NB4 (cell line): ENCODE measurements around the gene TMEM39A.

ENCODE experiments used
- DNase-seq: peaks from one replicate; pipeline ENCODE4 v3.0.0; 2010; ENCODE audit warnings: low read depth
- H3K4me3 ChIP-seq: one replicate; pipeline ENCODE4 v1.5.1; 2011; ENCODE audit warnings: mild to moderate bottlenecking, low read depth, low read length, moderate library complexity
- MYC ChIP-seq: IDR thresholded peaks from 2 replicates; pipeline ENCODE4 v1.6.1; 2011; ENCODE audit warnings: low read depth, low read length
- POLR2A ChIP-seq: IDR thresholded peaks from 2 replicates; pipeline ENCODE4 v1.6.1; 2011; ENCODE audit warnings: mild to moderate bottlenecking; ENCODE audit not compliant: insufficient read length; ENCODE audit errors: extremely low read depth
- TF ChIP-seq, protein P1 (sequence below): IDR thresholded peaks from 2 replicates; pipeline ENCODE4 v1.6.1; 2011; ENCODE audit warnings: low read depth, low read length
- TF ChIP-seq, protein P2 (sequence below): IDR thresholded peaks from one replicate; pipeline ENCODE4 v1.5.1; 2012; ENCODE audit warnings: low read depth, low read length

The TMEM39A gene, protein sequence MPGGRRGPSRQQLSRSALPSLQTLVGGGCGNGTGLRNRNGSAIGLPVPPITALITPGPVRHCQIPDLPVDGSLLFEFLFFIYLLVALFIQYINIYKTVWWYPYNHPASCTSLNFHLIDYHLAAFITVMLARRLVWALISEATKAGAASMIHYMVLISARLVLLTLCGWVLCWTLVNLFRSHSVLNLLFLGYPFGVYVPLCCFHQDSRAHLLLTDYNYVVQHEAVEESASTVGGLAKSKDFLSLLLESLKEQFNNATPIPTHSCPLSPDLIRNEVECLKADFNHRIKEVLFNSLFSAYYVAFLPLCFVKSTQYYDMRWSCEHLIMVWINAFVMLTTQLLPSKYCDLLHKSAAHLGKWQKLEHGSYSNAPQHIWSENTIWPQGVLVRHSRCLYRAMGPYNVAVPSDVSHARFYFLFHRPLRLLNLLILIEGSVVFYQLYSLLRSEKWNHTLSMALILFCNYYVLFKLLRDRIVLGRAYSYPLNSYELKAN

DNA sequence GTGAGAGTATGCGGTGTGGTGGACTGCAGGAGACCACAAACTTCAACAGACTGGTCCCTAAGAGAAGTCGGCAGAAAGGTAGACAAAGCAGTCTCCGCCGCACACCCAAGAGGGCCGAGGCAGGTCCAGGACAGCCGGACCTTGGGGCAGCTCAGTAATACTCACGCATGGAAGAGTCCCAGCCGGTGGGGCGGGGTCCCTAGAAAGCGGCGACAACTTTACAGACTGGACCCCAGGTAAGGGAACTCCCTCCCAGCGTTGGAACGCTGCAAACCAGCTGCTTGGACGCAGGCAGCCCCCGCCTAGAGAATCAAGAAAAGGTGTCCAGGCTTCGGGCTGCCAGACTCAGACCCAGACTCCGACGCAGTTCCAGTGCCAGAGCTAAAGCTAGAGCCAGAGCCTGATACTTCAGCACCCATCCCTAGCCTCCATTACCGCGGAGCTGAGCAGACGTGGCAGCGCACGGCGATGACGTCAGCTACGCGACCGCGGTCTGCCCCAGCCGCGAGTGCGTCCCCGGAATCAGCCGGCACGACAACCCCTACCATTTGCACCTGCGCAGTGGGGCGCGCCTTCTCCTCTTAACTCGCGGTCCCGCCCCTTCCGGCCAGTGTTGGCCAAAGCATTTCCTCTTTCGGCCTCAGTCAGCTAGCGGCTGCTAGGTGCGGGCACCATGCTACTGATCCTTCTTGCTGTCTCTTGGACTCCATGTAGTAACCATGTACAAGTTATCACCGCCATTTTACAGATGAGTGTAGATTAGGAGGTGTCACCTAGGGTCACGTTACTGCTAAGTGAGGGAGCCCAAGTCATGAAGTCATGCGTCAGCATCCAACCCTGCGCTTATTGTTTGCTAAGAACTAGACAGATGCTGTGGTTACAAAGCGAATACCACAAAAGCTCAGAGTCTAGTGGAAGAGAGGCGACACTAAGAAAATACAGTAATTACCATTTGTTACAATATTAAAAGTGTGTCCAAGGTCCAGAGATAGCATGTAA, at the start of gene TMEM39A:
Gene TMEM39A (minus strand): TSS at position 445 of the 999 bp plus-strand sequence. CDS start 1,541 bp downstream, outside the sequence.
- peak within 1 kb of the TSS; percentile 99 for H3K4me3 ChIP-seq
- DNase-seq, result peak; percentile 98
- TF ChIP-seq MYC, result peak; percentile 89
- TF ChIP-seq, protein P1, sequence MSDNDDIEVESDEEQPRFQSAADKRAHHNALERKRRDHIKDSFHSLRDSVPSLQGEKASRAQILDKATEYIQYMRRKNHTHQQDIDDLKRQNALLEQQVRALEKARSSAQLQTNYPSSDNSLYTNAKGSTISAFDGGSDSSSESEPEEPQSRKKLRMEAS, result peak; percentile 77
- peak; percentile 99 for TF ChIP-seq POLR2A
- TF ChIP-seq, protein P2, sequence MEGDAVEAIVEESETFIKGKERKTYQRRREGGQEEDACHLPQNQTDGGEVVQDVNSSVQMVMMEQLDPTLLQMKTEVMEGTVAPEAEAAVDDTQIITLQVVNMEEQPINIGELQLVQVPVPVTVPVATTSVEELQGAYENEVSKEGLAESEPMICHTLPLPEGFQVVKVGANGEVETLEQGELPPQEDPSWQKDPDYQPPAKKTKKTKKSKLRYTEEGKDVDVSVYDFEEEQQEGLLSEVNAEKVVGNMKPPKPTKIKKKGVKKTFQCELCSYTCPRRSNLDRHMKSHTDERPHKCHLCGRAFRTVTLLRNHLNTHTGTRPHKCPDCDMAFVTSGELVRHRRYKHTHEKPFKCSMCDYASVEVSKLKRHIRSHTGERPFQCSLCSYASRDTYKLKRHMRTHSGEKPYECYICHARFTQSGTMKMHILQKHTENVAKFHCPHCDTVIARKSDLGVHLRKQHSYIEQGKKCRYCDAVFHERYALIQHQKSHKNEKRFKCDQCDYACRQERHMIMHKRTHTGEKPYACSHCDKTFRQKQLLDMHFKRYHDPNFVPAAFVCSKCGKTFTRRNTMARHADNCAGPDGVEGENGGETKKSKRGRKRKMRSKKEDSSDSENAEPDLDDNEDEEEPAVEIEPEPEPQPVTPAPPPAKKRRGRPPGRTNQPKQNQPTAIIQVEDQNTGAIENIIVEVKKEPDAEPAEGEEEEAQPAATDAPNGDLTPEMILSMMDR, result no peak

DNA sequence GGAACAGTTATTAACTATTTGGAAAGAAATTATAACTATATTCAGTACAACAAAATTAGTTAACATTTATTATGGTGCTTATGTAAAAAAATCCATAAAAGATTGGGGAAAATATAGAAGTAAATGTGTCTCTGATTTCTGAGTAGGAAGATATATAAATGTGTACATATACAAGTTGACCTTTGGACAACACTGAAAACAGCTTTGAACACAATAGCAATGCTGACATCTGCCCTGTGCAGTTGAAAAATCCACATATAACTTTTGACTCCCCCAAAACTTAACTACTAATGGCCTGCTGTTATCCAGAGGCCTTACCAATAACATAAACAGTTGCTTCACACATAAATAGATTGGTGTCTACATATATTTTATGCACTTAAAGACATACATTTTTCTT, 47.3 kb upstream of the TMEM39A start:
- DNase-seq, result no peak
- TF ChIP-seq, protein P2, result no peak
- no peak for TF ChIP-seq POLR2A
- TF ChIP-seq, protein P1, result no peak
- TF ChIP-seq MYC, result no peak
- no peak overlapping the region for H3K4me3 ChIP-seq

DNA sequence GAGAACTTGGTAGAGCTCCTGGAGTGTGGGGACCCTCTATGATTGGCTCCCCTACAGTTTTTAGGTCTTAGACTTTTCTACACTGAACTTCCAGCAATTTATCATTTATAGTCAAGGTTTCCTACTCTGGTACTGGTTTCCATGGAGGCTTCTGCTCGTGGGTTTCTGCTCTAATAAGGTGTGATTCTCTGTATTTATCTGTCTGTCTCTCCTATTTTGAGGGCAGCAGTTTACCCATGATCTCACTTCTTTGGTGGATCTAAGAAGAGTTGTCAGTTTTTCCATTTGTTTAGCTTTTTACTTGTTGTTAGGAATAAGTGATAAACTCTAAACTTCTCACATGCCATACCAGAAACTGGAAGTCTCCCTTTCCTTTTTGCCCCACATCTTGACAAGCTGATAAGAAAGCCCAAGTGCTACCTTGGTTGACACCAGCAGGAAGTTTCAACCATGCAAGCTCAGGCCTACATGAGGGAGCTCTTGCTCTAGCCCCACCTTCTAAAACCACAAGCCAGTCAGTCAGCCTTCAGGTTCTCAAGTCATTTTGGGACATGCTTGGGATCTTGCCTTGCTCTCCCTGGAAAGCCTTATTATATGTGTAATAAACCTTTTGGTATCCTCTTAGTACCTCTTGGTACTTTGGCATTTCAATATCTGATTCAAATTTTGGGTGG, 44.9 kb upstream of the TMEM39A start:
- TF ChIP-seq POLR2A (no peak), MYC (no peak)
- TF ChIP-seq, protein P1, result no peak
- TF ChIP-seq, protein P2, result no peak
- no peak overlapping the region for H3K4me3 ChIP-seq
- peak; percentile 27 for DNase-seq

DNA sequence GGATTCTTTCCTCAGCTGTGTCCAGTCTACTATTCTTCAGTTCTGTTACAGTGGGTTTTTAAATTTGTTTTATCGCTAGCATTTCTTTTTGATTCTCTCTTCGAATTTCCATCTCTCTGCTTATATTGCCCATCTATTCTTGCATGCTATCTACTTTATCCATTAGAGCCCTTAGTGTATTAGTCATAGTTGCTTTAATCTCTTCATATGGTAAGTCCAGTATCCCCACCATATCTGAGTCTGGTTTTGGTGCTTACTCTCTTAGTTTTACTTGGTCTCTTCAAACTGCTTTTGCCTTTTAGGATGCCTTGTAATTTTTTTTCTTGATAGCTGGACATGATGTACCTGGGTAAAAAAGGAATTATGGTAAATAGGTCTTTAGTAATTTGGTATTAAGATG, 44.0 kb upstream of the TMEM39A start:
- TF ChIP-seq, protein P2, result no peak
- TF ChIP-seq, protein P1, result no peak
- TF ChIP-seq POLR2A (no peak), MYC (no peak)
- no peak for DNase-seq
- no peak overlapping the region for H3K4me3 ChIP-seq

DNA sequence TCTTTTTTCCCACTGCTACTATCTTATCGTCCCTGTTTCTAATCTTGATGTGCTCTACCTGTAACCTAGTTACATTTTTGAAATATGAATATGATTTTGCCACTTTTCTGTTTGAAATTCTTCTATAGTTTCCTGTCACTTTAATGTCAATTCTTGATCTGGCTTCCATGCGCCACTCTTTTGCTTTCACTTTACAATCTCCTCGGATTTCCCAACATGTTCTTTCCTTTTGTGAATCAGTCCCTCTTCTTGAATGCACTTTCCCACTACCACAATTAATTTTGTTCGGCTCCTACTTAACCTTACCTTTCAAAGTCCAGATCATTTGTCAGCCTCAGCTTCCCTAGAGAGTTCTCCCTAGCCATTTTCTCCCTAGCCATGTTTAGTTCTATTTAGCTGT, 43.2 kb upstream of the TMEM39A start:
- H3K4me3 ChIP-seq, result no peak overlapping the region
- TF ChIP-seq, protein P2, result no peak
- TF ChIP-seq, protein P1, result no peak
- TF ChIP-seq POLR2A (no peak), MYC (no peak)
- DNase-seq, result no peak
